RWPE1 (cell line): ENCODE results near the gene SRBD1.
A peak's percentile ranks its signal among the peaks of the same experiment; 100 is the strongest.

Experiments used
- CTCF ChIA-PET: fragments of 350-600 bp; sonication (Branson Sonifier 250); formaldehyde crosslinking; extraction: SDS; loops from one replicate; lab custom pipeline; 2021; lab: Yijun Ruan, JAX
- POLR2A ChIA-PET: fragments of 400-600 bp; formaldehyde crosslinking; extraction: SDS; loops from one replicate; lab custom pipeline; 2020; ENCODE audit warnings: antibody characterized with exemption; ENCODE audit not compliant: low non-redundant PET; lab: Yijun Ruan, JAX
- DNase-seq: peaks from one replicate; pipeline ENCODE4 v3.0.0; 2012; ENCODE audit warnings: low spot score
- H3K27ac ChIP-seq: fragments of 450-650 bp; 2 replicates; pipeline ENCODE4 v1.5.1; 2017
- TF ChIP-seq, protein P1 (sequence below): fragments of 450-650 bp; conservative IDR thresholded peaks from 2 replicates; pipeline ENCODE4 v1.5.1; 2017; ENCODE audit warnings: low read depth, mild to moderate bottlenecking

The SRBD1 gene

DNA sequence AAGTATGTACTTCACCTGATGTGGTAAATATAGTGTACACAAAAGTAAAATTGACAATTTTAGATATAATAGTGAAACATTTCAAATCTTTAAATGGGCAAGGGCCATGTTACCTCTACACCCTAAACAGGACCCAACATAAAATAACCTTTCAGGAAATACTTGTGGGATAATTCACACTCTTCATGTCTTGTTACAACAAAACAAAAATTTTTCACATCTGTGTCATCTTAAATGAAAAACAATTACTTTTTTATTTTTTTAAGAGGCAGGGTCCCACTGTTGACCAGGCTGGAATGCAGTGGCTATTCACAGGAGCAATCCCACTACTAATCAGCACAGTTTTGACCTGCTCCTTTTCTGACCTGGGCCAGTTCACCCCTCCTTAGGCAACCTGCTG is 42.1 kb downstream of the SRBD1 start:
- TF ChIP-seq, protein P1, sequence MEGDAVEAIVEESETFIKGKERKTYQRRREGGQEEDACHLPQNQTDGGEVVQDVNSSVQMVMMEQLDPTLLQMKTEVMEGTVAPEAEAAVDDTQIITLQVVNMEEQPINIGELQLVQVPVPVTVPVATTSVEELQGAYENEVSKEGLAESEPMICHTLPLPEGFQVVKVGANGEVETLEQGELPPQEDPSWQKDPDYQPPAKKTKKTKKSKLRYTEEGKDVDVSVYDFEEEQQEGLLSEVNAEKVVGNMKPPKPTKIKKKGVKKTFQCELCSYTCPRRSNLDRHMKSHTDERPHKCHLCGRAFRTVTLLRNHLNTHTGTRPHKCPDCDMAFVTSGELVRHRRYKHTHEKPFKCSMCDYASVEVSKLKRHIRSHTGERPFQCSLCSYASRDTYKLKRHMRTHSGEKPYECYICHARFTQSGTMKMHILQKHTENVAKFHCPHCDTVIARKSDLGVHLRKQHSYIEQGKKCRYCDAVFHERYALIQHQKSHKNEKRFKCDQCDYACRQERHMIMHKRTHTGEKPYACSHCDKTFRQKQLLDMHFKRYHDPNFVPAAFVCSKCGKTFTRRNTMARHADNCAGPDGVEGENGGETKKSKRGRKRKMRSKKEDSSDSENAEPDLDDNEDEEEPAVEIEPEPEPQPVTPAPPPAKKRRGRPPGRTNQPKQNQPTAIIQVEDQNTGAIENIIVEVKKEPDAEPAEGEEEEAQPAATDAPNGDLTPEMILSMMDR, result no peak
- CTCF ChIA-PET, result no interaction called here
- POLR2A ChIA-PET, result no interaction called here
- H3K27ac ChIP-seq, result peak overlapping the region; percentile 56; the same call in 1 of the 2 replicates
- peak; percentile 22 for DNase-seq

DNA sequence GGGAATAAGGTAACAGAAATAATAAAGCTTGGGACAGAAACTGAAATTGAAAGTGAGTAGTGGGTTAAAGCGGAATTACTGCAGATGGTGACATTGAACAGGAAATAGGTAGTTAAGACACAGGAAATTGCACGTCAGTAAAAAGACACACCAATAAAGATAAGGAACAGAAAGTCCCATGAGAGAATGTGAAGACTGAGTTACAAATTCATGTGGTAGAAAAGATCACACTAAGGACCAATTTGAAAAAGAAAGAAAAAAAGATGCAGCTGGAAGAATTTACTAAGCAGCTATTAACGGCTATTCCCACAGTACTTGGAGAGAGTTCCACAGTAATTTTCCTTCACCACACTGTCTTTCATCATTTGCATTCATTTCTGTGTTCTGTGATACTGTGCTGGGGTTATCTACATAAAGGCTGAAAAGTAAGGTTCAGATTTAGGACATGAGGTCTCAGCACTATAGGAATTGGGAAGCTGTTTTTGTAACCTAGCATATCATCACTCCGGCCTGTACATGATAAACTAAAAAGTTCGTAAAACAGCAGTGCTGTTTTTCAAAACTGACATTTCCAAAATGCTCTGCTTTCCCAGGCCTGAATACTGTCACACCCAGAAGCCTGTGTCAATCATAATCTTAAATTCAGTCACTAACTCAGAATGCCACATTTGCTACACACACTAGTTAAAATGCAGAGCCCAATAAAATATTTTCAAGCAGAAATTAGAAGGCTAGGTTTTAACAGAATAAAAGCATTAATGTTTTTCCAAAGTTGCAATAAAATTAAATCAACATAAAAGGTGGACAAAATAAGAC is 42.9 kb downstream of the SRBD1 start:
- no peak overlapping the region for H3K27ac ChIP-seq
- ChIA-PET POLR2A (interaction anchor here (0.6 kb wide), 1 partner anchor 43 kb away, joined by 3 read pairs; the partner anchor contains the start of gene SRBD1), CTCF (no interaction called here)
- TF ChIP-seq, protein P1, result no peak
- no peak for DNase-seq

DNA sequence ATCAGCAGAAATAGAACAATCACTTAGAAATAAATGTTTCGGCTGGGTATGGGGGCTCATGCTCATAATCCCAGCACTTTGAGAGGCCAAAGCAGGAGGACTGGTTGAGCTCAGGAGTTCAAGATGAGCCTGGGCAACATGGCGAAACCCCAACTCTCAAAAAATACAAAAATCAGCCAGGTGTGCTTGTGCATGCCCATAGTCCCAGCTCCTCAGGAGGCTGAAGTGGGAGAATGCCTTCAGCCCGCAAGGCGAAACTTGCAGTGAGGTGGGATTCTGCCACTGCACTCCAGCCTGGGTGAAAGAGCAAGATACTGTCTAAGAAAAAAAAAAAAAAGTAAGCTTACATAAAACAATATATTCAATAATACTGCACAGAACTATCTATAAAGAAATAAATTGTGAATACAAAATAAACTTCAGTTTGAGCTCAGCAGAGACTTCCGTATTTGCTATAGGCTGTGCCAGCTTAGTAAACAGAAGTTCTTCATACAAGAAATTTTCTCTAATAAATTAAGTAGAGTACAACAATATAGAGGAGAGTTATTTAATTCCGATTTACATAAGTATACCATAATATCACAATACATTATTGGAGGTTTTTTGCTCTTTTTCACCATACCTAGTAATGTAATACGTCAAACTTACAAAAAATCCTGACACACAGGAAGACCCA is 43.6 kb downstream of the SRBD1 start:
- DNase-seq, result no peak
- POLR2A ChIA-PET, result interaction anchor here (0.6 kb wide), 1 partner anchor 44 kb away, joined by 3 read pairs; the partner anchor contains the start of gene SRBD1
- TF ChIP-seq, protein P1, result no peak
- CTCF ChIA-PET, result no interaction called here
- no peak overlapping the region for H3K27ac ChIP-seq

DNA sequence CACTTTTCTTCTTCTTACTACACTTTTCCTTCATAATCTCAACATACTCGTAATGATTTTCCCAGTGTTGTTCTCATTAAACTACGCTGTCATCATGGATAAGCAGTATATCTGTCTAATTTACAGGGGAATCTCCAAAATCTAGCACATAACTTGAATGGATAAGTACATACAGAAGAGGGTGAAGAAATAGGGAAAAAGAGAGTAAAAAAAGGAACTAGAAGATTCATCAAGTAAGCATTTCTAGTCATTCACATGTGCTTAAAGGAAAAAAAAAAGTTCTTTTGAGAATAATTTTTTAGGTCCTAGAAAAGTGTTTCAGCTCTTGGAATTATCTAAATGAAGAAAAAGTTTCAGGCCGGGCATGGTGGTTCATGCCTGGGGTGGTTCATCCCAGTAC is 51.6 kb downstream of the SRBD1 start:
- TF ChIP-seq, protein P1, result no peak
- CTCF ChIA-PET, result no interaction called here
- no peak overlapping the region for H3K27ac ChIP-seq
- no peak for DNase-seq
- POLR2A ChIA-PET, result no interaction called here

DNA sequence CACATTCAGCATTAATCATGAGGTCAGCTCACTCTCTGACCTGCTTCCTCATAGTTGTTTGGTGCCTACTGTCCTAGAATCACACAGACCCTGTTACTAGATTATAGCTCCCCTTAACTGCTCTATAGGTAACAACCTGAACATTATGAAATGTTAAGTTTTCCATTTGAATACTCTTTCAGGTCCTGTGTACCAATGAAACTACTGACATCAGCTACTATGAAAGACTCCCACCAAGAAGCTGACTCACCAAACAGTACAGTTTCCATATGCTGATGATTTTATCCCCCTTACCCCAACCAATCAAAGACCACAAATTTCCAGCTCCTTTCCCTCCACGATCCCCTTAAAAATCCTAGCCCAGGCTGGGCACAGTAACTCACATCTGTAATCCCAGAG is 56.3 kb downstream of the SRBD1 start:
- H3K27ac ChIP-seq, result no peak overlapping the region
- no peak for DNase-seq
- POLR2A ChIA-PET, result no interaction called here
- CTCF ChIA-PET, result no interaction called here
- TF ChIP-seq, protein P1, result no peak

DNA sequence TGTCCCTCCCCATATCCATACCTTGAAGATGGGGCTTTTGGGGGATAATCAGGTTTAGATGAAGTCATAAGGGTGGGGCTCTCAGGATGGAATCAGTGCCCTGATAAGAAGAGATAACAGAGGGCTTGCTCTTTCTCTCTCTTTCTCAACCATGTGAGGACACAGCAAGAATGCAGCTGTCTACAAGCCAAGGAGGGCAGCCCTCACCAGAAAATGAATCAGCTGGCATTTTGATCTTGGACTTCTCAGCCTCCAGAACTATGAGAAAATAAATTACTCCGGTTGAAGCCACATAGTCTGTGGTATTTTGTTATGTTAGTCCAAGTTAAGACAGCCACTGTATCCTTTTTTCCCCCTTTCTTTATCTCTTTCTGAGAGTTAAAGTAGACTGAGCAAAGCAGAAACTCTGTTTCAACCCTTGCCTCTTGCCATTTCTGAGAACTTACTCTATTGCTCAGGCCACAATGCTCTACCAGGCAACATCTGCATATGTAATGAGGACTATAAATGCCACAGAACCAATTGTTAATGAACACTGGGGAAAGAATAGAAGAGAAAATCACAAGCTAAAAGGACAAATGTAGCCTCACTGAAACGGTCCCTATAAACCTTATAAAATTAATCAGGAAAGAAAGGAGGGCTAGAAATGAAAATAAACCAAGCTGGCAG is 56.9 kb downstream of the SRBD1 start:
- H3K27ac ChIP-seq, result no peak overlapping the region
- ChIA-PET POLR2A (no interaction called here), CTCF (no interaction called here)
- DNase-seq, result no peak
- TF ChIP-seq, protein P1, result no peak
